HL-60 (cell line): ENCODE data around the gene PLEKHG2.
"Not testable (repeated sequence)": the region's sequence is repeated elsewhere in the genome, so short reads cannot be mapped to it uniquely, and the experiment has no call there.

Source experiments
- DNase-seq, 2 experiments: peaks; one replicate each; pipeline ENCODE4 v3.0.0-alpha.2; 2010 to 2020; ENCODE audit warnings: low read depth in 1 of 2, low spot score in 1 of 2
- H3K27ac ChIP-seq: fragments of 250-450 bp; sonication (Bioruptor Pico); replicated peaks from 2 replicates; pipeline ENCODE4 v1.5.1; 2020; ENCODE audit warnings: mild to moderate bottlenecking, moderate library complexity
- H3K27me3 ChIP-seq: fragments of 250-450 bp; sonication (Bioruptor Pico); 2 replicates; pipeline ENCODE4 v1.5.1; 2021; ENCODE audit warnings: mild to moderate bottlenecking, moderate library complexity; ENCODE audit not compliant: insufficient read depth, poor library complexity, severe bottlenecking
- H3K4me3 ChIP-seq: replicated peaks from 2 replicates; pipeline ENCODE4 v1.5.1; 2011; ENCODE audit warnings: mild to moderate bottlenecking, control low read depth, low read length; ENCODE audit not compliant: insufficient read depth
- GABPA ChIP-seq: IDR thresholded peaks from 2 replicates; pipeline ENCODE4 v1.6.1; 2012; ENCODE audit warnings: low read depth
- POLR2AphosphoS5 ChIP-seq: IDR thresholded peaks from 2 replicates; pipeline ENCODE4 v1.6.1; 2012; ENCODE audit warnings: low read depth
- SPI1 ChIP-seq: IDR thresholded peaks from 2 replicates; pipeline ENCODE4 v1.6.1; 2012; ENCODE audit warnings: low read depth, mild to moderate bottlenecking, borderline replicate concordance
- TF ChIP-seq, protein P1 (sequence below): IDR thresholded peaks from 2 replicates; pipeline ENCODE4 v1.6.1; 2012; ENCODE audit warnings: low read depth; ENCODE audit not compliant: insufficient replicate concordance
- TF ChIP-seq, protein P2 (sequence below): IDR thresholded peaks from one replicate; pipeline ENCODE4 v1.5.1; 2011; ENCODE audit warnings: low read length, control low read depth, inconsistent platforms; ENCODE audit not compliant: insufficient read depth

Gene PLEKHG2

DNA sequence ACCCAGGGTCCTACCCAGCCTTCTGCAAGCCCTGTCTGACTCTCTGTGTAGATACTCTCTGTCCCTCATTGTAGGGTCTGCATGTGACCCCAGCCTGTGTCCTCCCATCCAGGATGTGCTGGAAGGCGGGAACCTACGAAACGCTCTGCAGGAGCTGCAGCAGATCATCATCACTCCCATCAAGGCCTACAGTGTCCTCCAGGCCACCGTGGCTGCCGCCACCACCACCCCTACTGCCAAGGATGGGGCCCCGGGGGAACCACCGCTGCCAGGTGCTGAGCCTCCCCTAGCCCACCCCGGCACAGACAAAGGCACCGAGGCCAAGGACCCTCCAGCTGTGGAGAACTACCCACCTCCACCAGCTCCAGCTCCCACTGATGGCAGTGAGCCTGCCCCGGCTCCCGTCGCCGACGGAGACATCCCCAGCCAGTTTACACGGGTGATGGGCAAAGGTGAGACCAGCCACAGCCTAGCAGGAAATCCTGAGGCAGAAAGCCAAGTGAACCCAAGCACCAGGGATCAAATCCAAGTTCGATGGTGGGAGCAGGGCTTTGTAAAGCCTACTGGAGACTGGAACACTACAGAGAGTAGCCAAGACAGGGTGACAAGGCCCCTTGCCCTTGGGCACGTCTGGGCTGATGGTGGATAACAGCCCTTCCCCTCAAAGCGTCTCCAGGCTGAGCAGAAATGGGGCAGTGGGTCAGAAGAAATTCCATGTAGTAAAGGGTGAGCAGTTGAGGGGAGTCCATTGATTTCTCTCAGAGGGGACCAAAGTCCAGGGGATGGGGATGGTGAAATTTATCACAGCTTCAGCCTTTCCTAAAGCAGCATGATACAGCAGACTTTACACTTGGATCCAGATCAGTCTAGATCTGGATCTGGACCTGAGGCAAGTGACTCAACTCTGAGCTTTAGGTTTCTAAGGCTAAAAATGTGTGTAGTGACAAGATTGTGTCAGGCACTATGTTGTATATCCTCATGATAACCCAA, 34.8 kb upstream of the PLEKHG2 start:
- H3K27ac ChIP-seq = no peak overlapping the region
- TF ChIP-seq, protein P1, sequence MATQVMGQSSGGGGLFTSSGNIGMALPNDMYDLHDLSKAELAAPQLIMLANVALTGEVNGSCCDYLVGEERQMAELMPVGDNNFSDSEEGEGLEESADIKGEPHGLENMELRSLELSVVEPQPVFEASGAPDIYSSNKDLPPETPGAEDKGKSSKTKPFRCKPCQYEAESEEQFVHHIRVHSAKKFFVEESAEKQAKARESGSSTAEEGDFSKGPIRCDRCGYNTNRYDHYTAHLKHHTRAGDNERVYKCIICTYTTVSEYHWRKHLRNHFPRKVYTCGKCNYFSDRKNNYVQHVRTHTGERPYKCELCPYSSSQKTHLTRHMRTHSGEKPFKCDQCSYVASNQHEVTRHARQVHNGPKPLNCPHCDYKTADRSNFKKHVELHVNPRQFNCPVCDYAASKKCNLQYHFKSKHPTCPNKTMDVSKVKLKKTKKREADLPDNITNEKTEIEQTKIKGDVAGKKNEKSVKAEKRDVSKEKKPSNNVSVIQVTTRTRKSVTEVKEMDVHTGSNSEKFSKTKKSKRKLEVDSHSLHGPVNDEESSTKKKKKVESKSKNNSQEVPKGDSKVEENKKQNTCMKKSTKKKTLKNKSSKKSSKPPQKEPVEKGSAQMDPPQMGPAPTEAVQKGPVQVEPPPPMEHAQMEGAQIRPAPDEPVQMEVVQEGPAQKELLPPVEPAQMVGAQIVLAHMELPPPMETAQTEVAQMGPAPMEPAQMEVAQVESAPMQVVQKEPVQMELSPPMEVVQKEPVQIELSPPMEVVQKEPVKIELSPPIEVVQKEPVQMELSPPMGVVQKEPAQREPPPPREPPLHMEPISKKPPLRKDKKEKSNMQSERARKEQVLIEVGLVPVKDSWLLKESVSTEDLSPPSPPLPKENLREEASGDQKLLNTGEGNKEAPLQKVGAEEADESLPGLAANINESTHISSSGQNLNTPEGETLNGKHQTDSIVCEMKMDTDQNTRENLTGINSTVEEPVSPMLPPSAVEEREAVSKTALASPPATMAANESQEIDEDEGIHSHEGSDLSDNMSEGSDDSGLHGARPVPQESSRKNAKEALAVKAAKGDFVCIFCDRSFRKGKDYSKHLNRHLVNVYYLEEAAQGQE = no peak
- TF ChIP-seq GABPA = no peak
- no peak for TF ChIP-seq SPI1
- TF ChIP-seq POLR2AphosphoS5 = no peak
- TF ChIP-seq, protein P2, sequence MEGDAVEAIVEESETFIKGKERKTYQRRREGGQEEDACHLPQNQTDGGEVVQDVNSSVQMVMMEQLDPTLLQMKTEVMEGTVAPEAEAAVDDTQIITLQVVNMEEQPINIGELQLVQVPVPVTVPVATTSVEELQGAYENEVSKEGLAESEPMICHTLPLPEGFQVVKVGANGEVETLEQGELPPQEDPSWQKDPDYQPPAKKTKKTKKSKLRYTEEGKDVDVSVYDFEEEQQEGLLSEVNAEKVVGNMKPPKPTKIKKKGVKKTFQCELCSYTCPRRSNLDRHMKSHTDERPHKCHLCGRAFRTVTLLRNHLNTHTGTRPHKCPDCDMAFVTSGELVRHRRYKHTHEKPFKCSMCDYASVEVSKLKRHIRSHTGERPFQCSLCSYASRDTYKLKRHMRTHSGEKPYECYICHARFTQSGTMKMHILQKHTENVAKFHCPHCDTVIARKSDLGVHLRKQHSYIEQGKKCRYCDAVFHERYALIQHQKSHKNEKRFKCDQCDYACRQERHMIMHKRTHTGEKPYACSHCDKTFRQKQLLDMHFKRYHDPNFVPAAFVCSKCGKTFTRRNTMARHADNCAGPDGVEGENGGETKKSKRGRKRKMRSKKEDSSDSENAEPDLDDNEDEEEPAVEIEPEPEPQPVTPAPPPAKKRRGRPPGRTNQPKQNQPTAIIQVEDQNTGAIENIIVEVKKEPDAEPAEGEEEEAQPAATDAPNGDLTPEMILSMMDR = no peak
- no peak overlapping the region for H3K4me3 ChIP-seq
- DNase-seq = no peak
- H3K27me3 ChIP-seq = no peaks in the 10 kb centered on the region

DNA sequence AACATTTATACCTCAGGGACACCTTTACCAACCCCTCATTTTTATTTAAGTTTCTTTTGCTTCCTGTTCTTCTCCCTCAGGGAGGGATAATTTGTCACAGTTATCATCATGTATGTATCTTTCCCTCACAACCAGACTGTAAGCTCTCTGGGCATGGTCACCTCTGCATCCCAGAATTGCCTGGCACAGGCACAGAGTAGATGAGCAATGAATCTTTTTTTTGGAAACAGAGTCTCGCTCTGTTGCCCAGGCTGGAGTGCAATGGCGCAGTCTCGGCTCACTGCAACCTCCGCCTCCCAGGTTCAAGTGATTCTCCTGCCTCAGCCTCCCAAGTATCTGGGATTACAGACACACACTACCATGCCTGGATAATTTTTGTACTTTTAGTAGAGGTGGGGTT, 33.1 kb upstream of the PLEKHG2 start:
- not testable (repeated sequence) for H3K4me3 ChIP-seq, H3K27ac ChIP-seq, DNase-seq, H3K27me3 ChIP-seq

DNA sequence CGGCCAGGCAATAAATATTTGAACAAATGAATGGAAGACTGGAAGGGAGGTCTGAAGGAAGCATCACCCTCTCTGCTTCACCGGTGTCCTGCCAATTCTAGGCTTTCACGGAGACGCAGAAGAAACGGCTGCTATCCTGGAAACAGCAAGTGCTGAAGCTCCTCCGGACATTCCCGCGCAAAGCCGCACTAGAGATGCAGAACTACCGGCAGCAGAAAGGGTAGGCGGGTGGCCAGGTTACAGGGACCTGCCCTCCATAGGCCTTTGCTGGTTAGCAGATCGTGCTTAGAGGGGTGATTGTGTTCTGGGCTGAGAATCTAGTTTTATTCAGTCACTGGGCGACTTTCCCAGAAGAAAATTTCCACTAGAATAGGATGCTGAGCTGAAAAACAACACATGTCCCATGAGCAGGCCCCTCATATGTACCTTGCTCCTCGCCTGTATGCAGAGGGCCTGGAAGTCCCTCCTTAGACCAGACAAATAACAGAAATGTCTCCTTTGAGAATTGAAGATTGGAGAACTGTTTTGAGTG, 32.5 kb upstream of the PLEKHG2 start:
- DNase-seq = no peak
- TF ChIP-seq GABPA (no peak), POLR2AphosphoS5 (no peak), SPI1 (no peak)
- TF ChIP-seq, protein P2 = no peak
- TF ChIP-seq, protein P1 = no peak
- H3K27ac ChIP-seq = no peak overlapping the region
- no peak overlapping the region for H3K4me3 ChIP-seq
- no peaks in the 10 kb centered on the region for H3K27me3 ChIP-seq

DNA sequence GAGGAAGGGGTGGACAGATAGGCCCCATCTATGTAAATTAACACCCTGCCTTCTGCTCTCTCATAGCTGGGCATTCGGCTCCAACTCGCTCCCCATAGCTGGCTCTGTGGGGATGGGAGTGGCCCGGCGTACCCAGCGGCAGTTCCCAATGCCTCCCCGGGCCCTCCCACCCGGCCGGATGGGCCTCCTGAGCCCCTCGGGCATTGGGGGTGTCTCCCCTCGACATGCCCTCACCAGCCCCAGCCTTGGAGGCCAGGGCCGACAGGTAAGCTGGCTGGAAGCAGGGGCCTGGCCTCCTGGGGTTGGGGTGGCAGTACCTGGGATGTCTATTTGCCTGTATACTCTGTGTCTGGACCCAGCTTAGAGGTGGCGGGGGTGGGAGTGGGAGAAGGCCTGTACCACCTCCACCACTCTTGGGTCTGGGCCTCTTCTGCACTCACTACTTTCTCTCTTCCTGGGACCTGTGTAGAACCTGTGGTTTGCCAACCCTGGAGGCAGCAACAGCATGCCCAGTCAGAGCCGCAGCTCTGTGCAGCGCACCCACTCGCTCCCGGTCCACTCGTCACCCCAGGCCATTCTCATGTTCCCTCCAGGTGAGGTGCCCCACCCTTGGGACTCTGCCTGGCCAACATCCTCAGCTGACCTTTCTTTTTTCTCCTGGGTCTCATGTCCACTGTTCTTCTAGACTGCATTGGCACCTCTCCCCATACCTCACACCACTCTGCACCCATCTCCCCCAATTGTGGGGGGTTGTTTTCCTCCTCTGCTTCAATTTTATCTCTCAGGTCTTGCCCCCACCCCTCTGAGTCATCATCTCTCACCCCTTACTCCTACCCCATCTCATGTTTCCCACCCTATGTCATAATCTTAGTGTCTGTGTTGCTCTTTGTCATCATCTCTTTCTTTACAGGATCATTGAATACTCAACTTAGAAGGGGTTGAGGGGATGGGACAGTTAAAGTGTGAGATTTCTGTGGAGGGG, 31.7 kb upstream of the PLEKHG2 start:
- no peak overlapping the region for H3K27ac ChIP-seq
- TF ChIP-seq, protein P2 = no peak
- TF ChIP-seq SPI1 (no peak), POLR2AphosphoS5 (no peak), GABPA (no peak)
- TF ChIP-seq, protein P1 = no peak
- no peak for DNase-seq
- H3K4me3 ChIP-seq = no peak overlapping the region
- H3K27me3 ChIP-seq = no peaks in the 10 kb centered on the region
